NCI-H187 treated with DMSO at 0.1 percent for 48 hours (cell line): Measurements from ENCODE around the gene CDCA3.
A peak's percentile ranks its signal among the peaks of the same experiment; 100 is the strongest.

Experiments
- DNase-seq: peaks from one replicate; lab custom pipeline; 2025; lab: John Stamatoyannopoulos, UW

Gene CDCA3

GRCh38 chr12:6832125-6832524, 19.0 kb downstream of the CDCA3 start:
- DNase-seq = no peak

GRCh38 chr12:6831450-6831995, 19.6 kb downstream of the CDCA3 start:
- DNase-seq = no peak

- no peak for DNase-seq
Observed at GRCh38 chr12:6830999-6831398, 20.1 kb downstream of the CDCA3 start.

GRCh38 chr12:6830286-6830890, 20.7 kb downstream of the CDCA3 start:
- DNase-seq = no peak

- no peak for DNase-seq
Observed at GRCh38 chr12:6829536-6830220, 21.4 kb downstream of the CDCA3 start.

- DNase-seq = no peak
Observed at GRCh38 chr12:6828781-6829535, 22.1 kb downstream of the CDCA3 start.

GRCh38 chr12:6827982-6828780, 22.9 kb downstream of the CDCA3 start, which contains the start of gene P3H3:
Gene P3H3, plus strand, starts transcription at chr12:6828407. Its CDS starts 34 bp downstream, at chr12:6828441.
- no peak for DNase-seq

GRCh38 chr12:6827437-6827911, 23.6 kb downstream of the CDCA3 start:
- DNase-seq = peak; percentile 58

GRCh38 chr12:6826734-6827436, 24.2 kb downstream of the CDCA3 start:
- no peak for DNase-seq

- no peak for DNase-seq
Observed at GRCh38 chr12:6826125-6826733, 24.9 kb downstream of the CDCA3 start.

- peak; percentile 30 for DNase-seq
Observed at GRCh38 chr12:6825398-6826124, 25.5 kb downstream of the CDCA3 start.

GRCh38 chr12:6824901-6825381, 26.1 kb downstream of the CDCA3 start:
- DNase-seq = no peak

- DNase-seq = no peak
Observed at GRCh38 chr12:6824085-6824775, 26.9 kb downstream of the CDCA3 start.

GRCh38 chr12:6823182-6824084, 27.7 kb downstream of the CDCA3 start:
- no peak for DNase-seq

- DNase-seq = no peak
Observed at GRCh38 chr12:6822426-6823135, 28.5 kb downstream of the CDCA3 start.

GRCh38 chr12:6821591-6822425, 29.3 kb downstream of the CDCA3 start, which contains the start of gene GPR162:
Gene GPR162, plus strand, starts transcription at chr12:6821821. Its CDS starts 2,078 bp downstream, at chr12:6823899.
- peak; percentile 37 for DNase-seq
